GM21367 (cell line): ENCODE data around the gene SEMA3A.

Source experiments
- ATAC-seq: cut with Tn5 transposase; IDR thresholded peaks from one replicate; pipeline ENCODE4 v1.9.1; 2021; ENCODE audit not compliant: unreplicated experiment

The SEMA3A gene

GRCh38 chr7:84022684-84023308 lies 171.8 kb downstream of the SEMA3A start:
- ATAC-seq = no peak

- no peak for ATAC-seq
Measured at GRCh38 chr7:84022009-84022408, 172.6 kb downstream of the SEMA3A start.

DNA sequence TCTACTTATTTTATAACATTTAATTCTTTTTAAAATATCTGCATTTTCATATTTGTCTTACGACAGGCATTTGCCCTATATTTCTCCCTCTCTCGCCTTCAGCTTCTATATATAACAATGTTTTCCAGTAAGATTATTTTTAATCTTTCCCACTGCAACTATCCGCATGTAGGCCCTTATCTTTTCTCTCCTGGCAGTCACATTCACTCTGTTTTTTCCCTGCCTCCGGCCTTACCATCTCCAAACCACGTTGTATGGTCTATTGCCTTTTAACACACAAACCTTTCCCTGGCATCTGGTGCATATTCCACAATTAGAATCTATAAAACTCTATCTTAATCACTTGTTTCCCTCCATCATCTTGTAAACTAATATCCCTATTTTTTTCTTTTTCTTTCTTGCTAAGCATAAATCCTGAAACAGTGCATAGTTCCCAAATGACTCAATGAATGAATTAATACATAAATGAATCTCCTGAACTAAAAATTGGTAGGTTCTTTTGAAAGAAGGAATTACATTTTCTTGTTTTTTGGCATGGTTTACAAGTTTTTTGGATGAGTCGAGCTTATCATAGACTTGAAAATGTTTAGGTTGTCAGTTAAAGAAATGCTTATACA lies 173.2 kb downstream of the SEMA3A start:
- no peak for ATAC-seq

DNA sequence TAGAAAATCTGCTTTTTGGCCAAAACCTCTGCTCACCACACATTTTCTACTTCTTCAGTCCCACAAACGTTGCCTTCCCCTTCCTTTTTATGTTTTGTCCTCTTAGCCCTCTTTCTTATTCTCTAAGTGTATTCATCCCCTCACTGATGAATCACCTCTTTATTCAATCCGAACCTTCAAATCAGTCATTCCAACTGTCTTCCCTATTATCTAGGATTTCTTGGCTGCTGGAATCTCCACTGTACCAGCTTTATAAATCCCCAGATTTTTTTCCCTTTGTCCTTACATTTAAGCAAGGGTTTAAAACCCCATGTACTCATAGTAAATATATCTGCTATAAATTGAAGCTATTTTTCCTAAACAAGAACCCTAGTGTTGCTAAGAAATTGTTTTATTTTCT lies 176.9 kb downstream of the SEMA3A start:
- no peak for ATAC-seq

DNA sequence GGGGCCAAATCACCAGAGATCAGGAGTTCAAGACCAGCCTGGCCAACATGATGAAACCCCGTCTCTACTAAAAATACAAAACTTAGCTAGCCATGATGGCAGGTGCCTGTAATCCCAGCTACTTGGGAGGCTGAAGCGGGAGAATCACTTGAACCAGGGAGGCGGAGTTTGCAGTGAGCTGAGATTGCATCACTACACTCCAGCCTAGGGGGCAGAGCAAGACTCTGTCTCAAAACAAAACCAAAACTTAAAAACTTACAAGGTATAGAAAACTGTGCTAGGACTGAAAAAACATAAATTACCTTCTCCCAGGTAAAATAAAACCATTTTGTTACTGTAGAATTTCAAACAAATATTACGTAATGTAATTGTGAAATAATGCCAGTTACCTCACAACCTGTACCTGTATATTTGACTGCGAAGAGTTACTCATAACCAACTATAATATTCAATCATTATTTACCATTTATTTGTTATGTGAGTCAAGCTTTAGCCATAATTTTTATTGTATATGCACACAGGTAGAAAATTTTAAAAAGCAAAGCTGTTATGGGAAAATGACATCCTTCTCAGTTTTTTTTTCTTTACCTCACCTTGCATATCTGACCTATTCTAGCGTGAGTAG lies 180.9 kb downstream of the SEMA3A start:
- no peak for ATAC-seq

GRCh38 chr7:84009782-84010181 lies 184.8 kb downstream of the SEMA3A start:
- no peak for ATAC-seq

DNA sequence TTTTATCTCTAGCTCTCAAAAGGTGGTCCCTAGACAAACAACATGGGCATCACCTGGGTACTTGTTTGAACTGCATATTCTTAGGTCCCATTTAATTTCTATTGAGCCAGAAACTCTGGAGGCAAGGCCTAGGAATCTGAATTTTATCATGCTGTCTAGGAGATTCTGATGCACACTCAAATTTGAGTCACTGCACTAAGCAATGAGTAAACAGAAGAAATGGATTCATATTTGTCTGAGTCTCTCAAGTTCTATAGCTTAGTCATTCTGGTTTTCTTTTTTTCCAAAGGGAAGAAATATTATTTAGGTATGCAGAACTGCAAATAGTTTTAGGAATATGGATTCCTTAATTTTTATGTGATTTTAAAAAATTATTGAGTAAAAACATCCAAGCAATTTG lies 185.5 kb downstream of the SEMA3A start:
- ATAC-seq = no peak

DNA sequence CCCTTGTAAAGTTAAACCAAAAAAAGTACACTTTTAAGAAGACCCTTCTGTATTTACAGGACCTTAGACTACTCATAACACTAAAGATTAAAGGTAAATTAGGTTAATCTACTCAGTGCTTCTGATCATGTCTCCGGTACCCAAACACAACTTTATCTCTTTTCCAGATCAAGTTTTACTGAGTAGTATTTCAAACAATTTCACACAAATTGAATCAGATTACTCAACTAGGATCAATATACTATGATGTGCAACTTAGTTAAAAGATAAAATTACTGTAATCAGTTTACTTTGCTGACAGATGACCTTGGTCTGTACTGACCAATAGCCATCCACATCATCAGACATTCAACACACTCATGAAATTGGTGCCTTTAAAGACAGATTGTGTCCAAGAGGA lies 191.4 kb downstream of the SEMA3A start:
- no peak for ATAC-seq

DNA sequence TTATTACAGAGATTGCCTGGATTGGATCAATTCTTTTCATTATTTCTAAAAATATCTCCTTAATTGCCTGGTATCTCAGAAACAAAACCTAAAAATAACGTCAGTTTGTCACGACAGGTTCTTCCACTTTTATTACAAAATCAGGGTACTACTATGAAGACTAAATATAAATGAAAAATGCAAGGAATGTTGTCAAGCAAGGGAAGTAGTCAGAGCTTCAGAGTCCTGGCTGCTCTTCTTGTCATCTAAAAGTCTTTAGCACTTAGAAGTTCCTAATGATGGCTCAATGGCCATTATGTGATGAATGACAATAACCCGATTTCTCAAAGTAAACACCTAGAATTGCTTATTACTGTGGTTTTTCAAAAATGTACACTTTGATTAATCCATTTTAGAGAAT lies 192.2 kb downstream of the SEMA3A start:
- no peak for ATAC-seq

DNA sequence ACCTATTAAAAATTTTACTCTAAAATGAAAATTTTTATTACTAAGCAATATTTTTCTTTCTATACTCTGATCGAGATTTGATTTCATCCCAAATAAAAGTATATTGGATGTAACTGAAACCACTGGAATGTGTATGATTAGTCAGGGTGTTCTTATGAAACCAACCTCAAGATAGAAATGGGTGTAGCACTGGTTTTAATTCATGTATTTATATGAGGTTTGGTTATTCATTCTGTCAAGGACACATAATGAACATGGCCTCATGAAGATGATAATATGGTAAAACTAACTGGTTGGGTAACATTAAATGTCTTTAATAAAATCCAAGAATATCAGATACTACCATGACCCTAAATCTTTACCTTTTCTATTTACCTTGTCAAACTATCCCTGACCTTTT lies 197.7 kb downstream of the SEMA3A start:
- ATAC-seq = no peak

GRCh38 chr7:83987764-83988163 lies 206.8 kb downstream of the SEMA3A start:
- ATAC-seq = no peak

- no peak for ATAC-seq
Measured at GRCh38 chr7:83985821-83986220, 208.8 kb downstream of the SEMA3A start.

DNA sequence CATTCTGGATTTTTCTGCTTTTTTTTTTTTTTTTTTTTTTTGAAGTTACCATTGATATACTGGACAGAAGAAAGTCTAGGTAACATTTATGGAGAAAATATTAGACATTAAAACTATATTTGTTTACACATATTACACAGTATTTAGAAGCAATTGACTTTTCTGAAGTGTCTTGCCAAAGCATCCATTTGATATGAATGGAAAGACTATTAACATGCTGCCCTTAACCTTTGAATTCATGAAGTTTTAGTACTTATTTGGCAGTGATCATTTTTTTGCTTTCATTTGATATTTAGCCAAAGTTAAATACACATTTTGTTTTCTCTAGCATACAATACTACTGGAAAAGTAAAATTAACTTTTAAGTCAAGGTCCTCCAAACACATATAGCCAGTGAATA lies 210.0 kb downstream of the SEMA3A start:
- no peak for ATAC-seq

- no peak for ATAC-seq
Measured at GRCh38 chr7:83984076-83984475, 210.5 kb downstream of the SEMA3A start.

DNA sequence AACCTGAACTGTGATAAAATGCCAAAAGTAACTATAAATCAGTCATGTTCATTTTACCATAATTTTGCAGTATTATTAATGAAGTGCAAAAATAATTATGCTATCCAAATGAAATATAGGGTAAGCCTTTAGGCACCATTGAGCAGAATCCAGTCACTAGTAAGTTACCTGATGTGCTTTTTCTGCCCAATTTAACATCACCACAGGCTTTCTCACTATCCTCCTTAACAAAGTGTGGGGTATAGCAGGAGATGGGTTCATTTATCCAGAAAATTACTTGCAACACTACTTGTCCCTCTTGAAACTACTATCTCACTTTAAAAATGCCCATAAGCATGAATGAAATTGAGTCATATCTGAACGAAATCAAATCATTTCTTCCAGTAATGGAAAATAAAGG lies 211.0 kb downstream of the SEMA3A start:
- no peak for ATAC-seq

- peak; percentile 96 for ATAC-seq
Measured at GRCh38 chr7:83976302-83976701, 218.3 kb downstream of the SEMA3A start.

- no peak for ATAC-seq
Measured at GRCh38 chr7:83970081-83970480, 224.5 kb downstream of the SEMA3A start.

- ATAC-seq = no peak
Measured at GRCh38 chr7:83964318-83964717, 230.3 kb downstream of the SEMA3A start.

GRCh38 chr7:83957333-83957732 lies 237.3 kb downstream of the SEMA3A start:
- ATAC-seq = no peak

DNA sequence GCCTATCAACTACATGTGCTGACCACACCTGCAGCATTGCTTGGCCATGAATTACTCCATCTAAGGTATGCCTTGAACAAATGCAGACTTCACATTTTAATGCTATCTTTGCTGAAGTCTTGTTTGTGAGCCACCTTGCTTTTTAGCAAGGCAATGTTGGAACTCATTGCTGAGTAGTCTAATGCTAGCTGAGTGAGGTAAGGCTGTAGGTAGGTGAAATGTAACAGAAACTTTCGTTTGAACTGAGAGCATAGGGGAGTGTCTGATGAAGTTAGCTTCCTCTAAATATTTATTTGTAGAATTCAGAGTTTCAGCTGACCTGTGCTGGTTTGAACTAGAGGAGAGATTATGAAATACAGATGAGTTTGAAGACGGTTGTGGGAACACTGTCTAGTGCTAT lies 238.5 kb downstream of the SEMA3A start:
- no peak for ATAC-seq

DNA sequence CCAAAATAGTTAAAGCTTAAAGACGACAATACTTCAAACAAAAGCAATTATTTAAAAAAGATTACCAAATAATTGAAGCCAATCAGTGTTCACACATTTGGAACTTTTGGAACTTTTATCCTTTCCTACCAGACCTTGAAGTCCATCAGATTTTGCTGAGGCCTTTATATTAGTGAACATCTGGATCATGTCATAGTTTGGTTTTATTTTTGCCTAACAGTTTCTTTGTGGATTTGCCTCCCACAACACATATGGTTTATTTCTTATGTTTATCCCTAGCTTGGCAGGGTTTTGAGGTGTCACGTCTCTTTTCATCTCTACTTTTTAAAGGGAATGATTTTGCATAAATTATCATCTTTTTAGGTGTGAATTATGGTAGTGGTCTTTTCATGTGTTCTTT lies 242.4 kb downstream of the SEMA3A start:
- no peak for ATAC-seq

DNA sequence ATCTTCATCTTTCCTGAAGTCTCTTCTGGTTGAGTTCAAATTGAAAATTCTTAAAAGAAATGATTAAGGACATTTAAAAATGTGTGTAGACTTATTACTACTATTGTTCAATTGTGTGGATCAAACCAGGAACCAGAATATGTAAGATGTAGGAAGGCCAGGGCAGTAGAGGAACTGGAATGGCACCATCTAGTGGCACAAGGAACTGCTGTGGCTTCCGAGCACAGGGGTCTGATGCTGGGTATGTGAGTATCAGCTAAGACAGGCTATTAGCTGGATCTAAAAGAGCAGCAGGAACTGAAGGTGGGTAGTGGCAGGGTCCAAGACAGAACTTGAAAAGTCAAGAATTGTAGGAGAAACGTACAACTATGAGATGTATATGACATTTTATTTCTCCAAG lies 247.3 kb downstream of the SEMA3A start:
- ATAC-seq = peak; percentile 71

DNA sequence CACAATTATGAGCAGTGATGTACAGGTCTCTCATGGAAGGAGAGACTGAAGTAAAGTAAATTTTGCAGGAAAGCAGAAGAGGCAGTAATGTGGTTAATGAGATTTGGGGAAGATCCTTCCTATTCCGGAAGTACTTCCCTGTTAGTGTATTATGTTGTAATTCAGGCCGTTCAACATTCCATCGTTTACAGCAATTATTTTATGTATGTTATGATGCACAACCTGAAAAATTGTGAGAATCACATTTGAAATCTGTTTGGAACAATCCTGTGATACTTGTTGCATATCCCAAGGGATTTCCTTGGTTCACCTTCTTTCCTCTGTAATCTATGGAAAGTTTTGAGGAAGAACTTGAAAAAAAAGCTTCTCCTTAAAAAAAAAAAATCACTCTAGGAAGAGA lies 247.8 kb downstream of the SEMA3A start:
- ATAC-seq = no peak
